ENCODE results near the gene TMEM204.

Gene TMEM204

GRCh38 chr16:1523581-1524245, 9.8 kb upstream of the TMEM204 start:
- DNase-seq: no peak

GRCh38 chr16:1524366-1524765, 9.1 kb upstream of the TMEM204 start:
- DNase-seq: no peak

- DNase-seq: no peak
These were observed 7.4 kb upstream of the TMEM204 start for GRCh38 chr16:1525871-1526607.

- DNase-seq: no peak
These were observed 6.6 kb upstream of the TMEM204 start for GRCh38 chr16:1526608-1527555.

- peak; percentile 77 for DNase-seq
These were observed 5.3 kb upstream of the TMEM204 start for GRCh38 chr16:1527836-1528811.

GRCh38 chr16:1528921-1529537, 4.4 kb upstream of the TMEM204 start:
- no peak for DNase-seq

- DNase-seq: no peak
These were observed 3.0 kb upstream of the TMEM204 start for GRCh38 chr16:1530349-1530882.

- DNase-seq: no peak
These were observed 2.4 kb upstream of the TMEM204 start for GRCh38 chr16:1530883-1531637.

- DNase-seq: no peak
These were observed 1.9 kb upstream of the TMEM204 start for GRCh38 chr16:1531638-1531910.

- no peak for DNase-seq
These were observed 1.2 kb upstream of the TMEM204 start for GRCh38 chr16:1532081-1532760.

- DNase-seq: no peak
These were observed 695 bp upstream of the TMEM204 start for GRCh38 chr16:1532771-1533170.

GRCh38 chr16:1534021-1535020, 855 bp downstream of the TMEM204 start:
- DNase-seq: no peak

- no peak for DNase-seq
These were observed 2.2 kb downstream of the TMEM204 start for GRCh38 chr16:1535391-1536291.

GRCh38 chr16:1536601-1537000, 3.1 kb downstream of the TMEM204 start:
- DNase-seq: no peak

- DNase-seq: no peak
These were observed 3.7 kb downstream of the TMEM204 start for GRCh38 chr16:1537138-1537577.

- peak; percentile 41 for DNase-seq
These were observed 4.4 kb downstream of the TMEM204 start for GRCh38 chr16:1537763-1538289.

GRCh38 chr16:1538804-1539520, 5.5 kb downstream of the TMEM204 start:
- DNase-seq: peak; percentile 56
